Activated CD4-positive, alpha-beta T cell treated with anti-CD3 and anti-CD28 coated beads for 36 hours (primary cell): ENCODE results near the gene CDH23. TPM values are rescaled to one million over a fixed set of nuclear protein-coding genes. Genes with fewer than 3 reads are reported as not detected.

Source experiments
- ATAC-seq: fragments of 200-7000 bp; cut with Tn5 transposase; one replicate; pipeline ENCODE4 v1.10.0; 2021; ENCODE audit warnings: mild to moderate bottlenecking, moderate library complexity
- CTCF ChIA-PET: fragments of 350-600 bp; sonication (Branson Sonifier 250); formaldehyde crosslinking; loops from one replicate; lab custom pipeline; 2021; ENCODE audit warnings: antibody characterized with exemption; lab: Charles Lee
- POLR2A ChIA-PET: fragments of 350-600 bp; sonication (Branson Sonifier 250); formaldehyde crosslinking; loops from one replicate; lab custom pipeline; 2021; ENCODE audit warnings: antibody characterized with exemption, inconsistent platforms; lab: Charles Lee
- DNase-seq: peaks from one replicate; pipeline ENCODE4 v3.0.0-alpha.2; 2020
- H3K27ac Mint-ChIP-seq: one replicate; pipeline ENCODE4 v1.8.0; 2021; ENCODE audit warnings: mixed read lengths
- H3K27me3 Mint-ChIP-seq: one replicate; pipeline ENCODE4 v1.8.0; 2021; ENCODE audit warnings: mixed read lengths
- H3K36me3 Mint-ChIP-seq: one replicate; pipeline ENCODE4 v1.8.0; 2021; ENCODE audit warnings: low read depth, mixed read lengths
- H3K4me1 Mint-ChIP-seq: one replicate; pipeline ENCODE4 v1.8.0; 2021; ENCODE audit warnings: mixed read lengths
- H3K4me3 Mint-ChIP-seq: one replicate; pipeline ENCODE4 v1.8.0; 2021; ENCODE audit warnings: mild to moderate bottlenecking, moderate library complexity, mixed read lengths
- H3K9me3 Mint-ChIP-seq: one replicate; pipeline ENCODE4 v1.8.0; 2021; ENCODE audit warnings: low read depth, mixed read lengths
- intact Hi-C, 2 experiments: fragments of 100-400 bp; cut with DNase I in 1 of 2; cut with micrococcal nuclease in 1 of 2; formaldehyde crosslinking; loops; one replicate each; pipeline versions ENCODE4 v1.14.2 to v1.15.1; 2022 to 2024; cut with DNase I, micrococcal nuclease
- total RNA-seq, 2 experiments: library from RNA; stranded (reverse); gene quantifications; one replicate each; pipeline ENCODE4 v1.2.3, GENCODE V29; 2021

CDH23 gene
- total RNA-seq, 2 experiments from 2014 or later, result 1.5 to 1.6 TPM

GRCh38 chr10:71546220-71546619 lies 149.5 kb downstream of the CDH23 start:
- ChIA-PET CTCF (interaction anchor here (0.7 to 1.3 kb wide), 2 partner anchors 9 to 124 kb away, joined by 3 read pairs; no protein-coding TSS in a partner anchor), POLR2A (no interaction called here)
- Mint-ChIP-seq H3K27me3 (no peaks in the 10 kb centered on the region), H3K36me3 (no peaks in the 10 kb centered on the region), H3K4me1 (no peaks in the 10 kb centered on the region), H3K4me3 (no peak overlapping the region), H3K9me3 (no peaks in the 10 kb centered on the region), H3K27ac (no peak overlapping the region)
- intact Hi-C loops, result no loop called here
- DNase-seq (no peak), ATAC-seq (no peak)

- H3K4me3 Mint-ChIP-seq, result no peak overlapping the region
- no peak for DNase-seq
- H3K27me3 Mint-ChIP-seq, result no peaks in the 10 kb centered on the region
- ATAC-seq, result no peak
- no peaks in the 10 kb centered on the region for H3K9me3 Mint-ChIP-seq
- H3K27ac Mint-ChIP-seq, result no peak overlapping the region
- ChIA-PET CTCF (no interaction called here), POLR2A (no interaction called here)
- intact Hi-C loops, result no loop called here
- no peaks in the 10 kb centered on the region for H3K4me1 Mint-ChIP-seq
- no peaks in the 10 kb centered on the region for H3K36me3 Mint-ChIP-seq
These were observed 150.6 kb downstream of the CDH23 start for GRCh38 chr10:71547312-71547711.

- Mint-ChIP-seq H3K4me3 (no peak overlapping the region), H3K36me3 (no peaks in the 10 kb centered on the region), H3K27me3 (no peaks in the 10 kb centered on the region), H3K27ac (no peak overlapping the region), H3K9me3 (no peaks in the 10 kb centered on the region), H3K4me1 (no peaks in the 10 kb centered on the region)
- ATAC-seq, result peak; percentile 83
- intact Hi-C loops, result no loop called here
- peak; percentile 51 for DNase-seq
- CTCF ChIA-PET, result interaction anchor here (0.6 to 1.3 kb wide), 6 partner anchors 16 to 792 kb away, joined by 3 to 6 read pairs (median 4); no protein-coding TSS in a partner anchor
- POLR2A ChIA-PET, result no interaction called here
These were observed 151.4 kb downstream of the CDH23 start for GRCh38 chr10:71547876-71548846.

GRCh38 chr10:71549766-71550533 lies 153.2 kb downstream of the CDH23 start:
- Mint-ChIP-seq H3K27ac (no peak overlapping the region), H3K4me1 (peaks cover 4% of the 10 kb centered on the region), H3K9me3 (no peaks in the 10 kb centered on the region), H3K27me3 (no peaks in the 10 kb centered on the region), H3K36me3 (no peaks in the 10 kb centered on the region), H3K4me3 (no peak overlapping the region)
- ATAC-seq (no peak), DNase-seq (no peak)
- POLR2A ChIA-PET, result no interaction called here
- intact Hi-C loops, result no loop called here
- CTCF ChIA-PET, result interaction anchor here (0.6 to 0.9 kb wide), 2 partner anchors 18 to 20 kb away, joined by 3 to 4 read pairs; no protein-coding TSS in a partner anchor

- ChIA-PET CTCF (interaction anchor here (1.0 kb wide), 1 partner anchor 14 kb away, joined by 3 read pairs; no protein-coding TSS in a partner anchor), POLR2A (no interaction called here)
- Mint-ChIP-seq H3K9me3 (no peaks in the 10 kb centered on the region), H3K36me3 (no peaks in the 10 kb centered on the region), H3K27ac (no peak overlapping the region), H3K4me3 (no peak overlapping the region), H3K4me1 (peaks cover 4% of the 10 kb centered on the region), H3K27me3 (no peaks in the 10 kb centered on the region)
- intact Hi-C loops, result no loop called here
- ATAC-seq (no peak), DNase-seq (no peak)
These were observed 153.9 kb downstream of the CDH23 start for GRCh38 chr10:71550628-71551027.

- ChIA-PET POLR2A (no interaction called here), CTCF (no interaction called here)
- Mint-ChIP-seq H3K9me3 (no peaks in the 10 kb centered on the region), H3K36me3 (no peaks in the 10 kb centered on the region), H3K4me1 (peaks cover 4% of the 10 kb centered on the region), H3K27me3 (peaks cover 5% of the 10 kb centered on the region), H3K27ac (no peak overlapping the region), H3K4me3 (no peak overlapping the region)
- no peak for ATAC-seq
- no peak for DNase-seq
- intact Hi-C loops, result no loop called here
These were observed 155.2 kb downstream of the CDH23 start for GRCh38 chr10:71551970-71552369.

- no peak overlapping the region for H3K4me3 Mint-ChIP-seq
- no peaks in the 10 kb centered on the region for H3K36me3 Mint-ChIP-seq
- DNase-seq (no peak), ATAC-seq (no peak)
- CTCF ChIA-PET, result interaction anchor here (0.6 kb wide), 1 partner anchor 411 kb away, joined by 3 read pairs; no protein-coding TSS in a partner anchor
- H3K9me3 Mint-ChIP-seq, result no peaks in the 10 kb centered on the region
- peaks cover 5% of the 10 kb centered on the region for H3K27me3 Mint-ChIP-seq
- POLR2A ChIA-PET, result no interaction called here
- intact Hi-C loops, result no loop called here
- no peak overlapping the region for H3K27ac Mint-ChIP-seq
- peaks cover 4% of the 10 kb centered on the region for H3K4me1 Mint-ChIP-seq
These were observed 156.7 kb downstream of the CDH23 start for GRCh38 chr10:71553432-71553831.

GRCh38 chr10:71554671-71555070 lies 158.0 kb downstream of the CDH23 start:
- peaks cover 8% of the 10 kb centered on the region for H3K27me3 Mint-ChIP-seq
- peak; percentile 36 for ATAC-seq
- ChIA-PET CTCF (interaction anchor here (0.6 to 3.6 kb wide), 3 partner anchors 14 to 241 kb away, joined by 3 to 21 read pairs (median 3); no protein-coding TSS in a partner anchor), POLR2A (no interaction called here)
- no peaks in the 10 kb centered on the region for H3K36me3 Mint-ChIP-seq
- no peak for DNase-seq
- no peak overlapping the region for H3K4me3 Mint-ChIP-seq
- H3K27ac Mint-ChIP-seq, result no peak overlapping the region
- peaks cover 4% of the 10 kb centered on the region for H3K4me1 Mint-ChIP-seq
- intact Hi-C loops, result no loop called here
- no peaks in the 10 kb centered on the region for H3K9me3 Mint-ChIP-seq

- intact Hi-C loops, result no loop called here
- ChIA-PET POLR2A (no interaction called here), CTCF (interaction anchor here (0.6 to 3.6 kb wide), 4 partner anchors 9 to 241 kb away, joined by 3 to 21 read pairs (median 3); no protein-coding TSS in a partner anchor)
- DNase-seq (no peak), ATAC-seq (peak; percentile 12)
- H3K27ac Mint-ChIP-seq, result no peak overlapping the region
- H3K4me3 Mint-ChIP-seq, result no peak overlapping the region
- no peaks in the 10 kb centered on the region for H3K9me3 Mint-ChIP-seq
- peaks cover 4% of the 10 kb centered on the region for H3K4me1 Mint-ChIP-seq
- H3K27me3 Mint-ChIP-seq, result peaks cover 12% of the 10 kb centered on the region
- no peaks in the 10 kb centered on the region for H3K36me3 Mint-ChIP-seq
These were observed 158.5 kb downstream of the CDH23 start for GRCh38 chr10:71555087-71555723.

GRCh38 chr10:71555724-71556119 lies 159.0 kb downstream of the CDH23 start:
- CTCF ChIA-PET, result interaction anchor here (1.0 to 3.6 kb wide), 2 partner anchors 9 to 13 kb away, joined by 3 to 21 read pairs; no protein-coding TSS in a partner anchor
- peaks cover 4% of the 10 kb centered on the region for H3K4me1 Mint-ChIP-seq
- intact Hi-C loops, result no loop called here
- POLR2A ChIA-PET, result no interaction called here
- ATAC-seq (no peak), DNase-seq (no peak)
- no peaks in the 10 kb centered on the region for H3K9me3 Mint-ChIP-seq
- peaks cover 12% of the 10 kb centered on the region for H3K27me3 Mint-ChIP-seq
- no peaks in the 10 kb centered on the region for H3K36me3 Mint-ChIP-seq
- no peak overlapping the region for H3K27ac Mint-ChIP-seq
- H3K4me3 Mint-ChIP-seq, result no peak overlapping the region

- Mint-ChIP-seq H3K4me1 (peaks cover 4% of the 10 kb centered on the region), H3K27ac (no peak overlapping the region), H3K9me3 (no peaks in the 10 kb centered on the region), H3K27me3 (peaks cover 19% of the 10 kb centered on the region), H3K4me3 (no peak overlapping the region), H3K36me3 (no peaks in the 10 kb centered on the region)
- intact Hi-C loops, result no loop called here
- CTCF ChIA-PET, result interaction anchor here (1.0 kb wide), 1 partner anchor 175 kb away, joined by 3 read pairs; no protein-coding TSS in a partner anchor
- POLR2A ChIA-PET, result no interaction called here
- no peak for DNase-seq
- ATAC-seq, result no peak
These were observed 162.3 kb downstream of the CDH23 start for GRCh38 chr10:71558991-71559390.
